GM12801 (cell line): ENCODE data around the gene ADAMTSL3.

Experiments used
- CTCF ChIP-seq: IDR thresholded peaks from one replicate; pipeline ENCODE4 v1.5.1; 2011; ENCODE audit warnings: control low read depth; ENCODE audit not compliant: insufficient read length; ENCODE audit errors: extremely low read depth

The ADAMTSL3 gene

GRCh38 chr15:83762367-83762766, 108.4 kb downstream of the ADAMTSL3 start:
- TF ChIP-seq CTCF = no peak

GRCh38 chr15:83764201-83764838, 110.4 kb downstream of the ADAMTSL3 start:
- no peak for TF ChIP-seq CTCF

- no peak for TF ChIP-seq CTCF
These were observed 112.4 kb downstream of the ADAMTSL3 start for GRCh38 chr15:83766339-83766738.

- no peak for TF ChIP-seq CTCF
These were observed 113.8 kb downstream of the ADAMTSL3 start for GRCh38 chr15:83767741-83768140.

- TF ChIP-seq CTCF = no peak
These were observed 115.6 kb downstream of the ADAMTSL3 start for GRCh38 chr15:83769411-83769999.

GRCh38 chr15:83775738-83776137, 121.8 kb downstream of the ADAMTSL3 start:
- no peak for TF ChIP-seq CTCF

- TF ChIP-seq CTCF = no peak
These were observed 123.1 kb downstream of the ADAMTSL3 start for GRCh38 chr15:83776986-83777385.

- TF ChIP-seq CTCF = no peak
These were observed 129.3 kb downstream of the ADAMTSL3 start for GRCh38 chr15:83783227-83783626.
